H1 (cell line): Measurements from ENCODE around the gene CLEC3A. TPM values are rescaled to one million over a fixed set of nuclear protein-coding genes. Genes with fewer than 3 reads are reported as not detected.

Experiments
- HDAC2 ChIP-seq, 2 experiments: fragments of 300-600 bp in 1 of 2; sonication (generic) in 1 of 2; IDR thresholded peaks; 2 replicates each; pipeline ENCODE4 v1.6.1; 2011 to 2012; ENCODE audit warnings: low read depth in 2 of 2, low read length in 2 of 2, mild to moderate bottlenecking in 2 of 2, moderate library complexity in 2 of 2, borderline replicate concordance in 1 of 2, inconsistent platforms in 1 of 2
- SIN3A ChIP-seq, 2 experiments: IDR thresholded peaks in 1 of 2; conservative IDR thresholded peaks in 1 of 2; 2 replicates each; pipeline ENCODE4 v1.6.1; 2011 to 2012; ENCODE audit warnings: low read length in 2 of 2, improper control_type of control experiment in 1 of 2, low read depth in 1 of 2, mild to moderate bottlenecking in 1 of 2
- polyA plus RNA-seq, 7 experiments: library from polyadenylated mRNA; depleted of rRNA in 3 of 7; stranded (reverse) in 5 of 7; unstranded in 2 of 7; fragments of >200 nt in 5 of 7; fragments of 200-250 nt in 2 of 7; gene quantifications; 1 replicate in 5 of 7; 2 replicates in 1 of 7; 4 replicates in 1 of 7; pipeline versions ENCODE4 v1.2.1 to v1.2.3, GENCODE V29; 2011 to 2013; ENCODE audit warnings: missing spikeins in 2 of 7, mixed read lengths in 2 of 7
- total RNA-seq: library from RNA; stranded (reverse); fragmentation: NEBNext Ultra II Directional; extraction: Animal tissue kit (Norgen Biotek cat#: 25700); gene quantifications from 2 replicates; pipeline ENCODE4 v1.2.1, GENCODE V29; 2021

Gene CLEC3A
- total and polyA plus RNA-seq, 2 of the 8 experiments (the other 6 are each of a cell fraction or from before 2014, with no cell fraction given), result not detected

DNA sequence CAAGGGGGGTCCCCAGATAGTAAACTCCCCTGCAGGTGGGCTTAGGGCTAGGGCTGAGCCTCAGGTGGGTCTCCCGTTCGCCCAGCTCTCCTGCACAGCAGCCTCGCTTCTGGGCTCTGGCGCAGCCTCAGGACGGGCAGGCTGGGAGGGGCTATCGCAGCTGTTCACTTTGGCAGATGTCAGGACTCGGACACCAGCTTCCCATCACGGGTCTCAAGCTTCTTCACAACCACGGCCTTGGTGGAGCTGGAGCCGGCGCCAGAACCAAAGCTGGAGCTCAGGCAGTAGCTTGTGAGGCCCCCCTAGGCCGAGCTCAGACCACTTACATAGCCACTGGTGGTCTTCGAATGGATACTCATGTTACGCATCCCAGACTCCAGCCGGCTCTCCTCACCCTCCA, 26.0 kb downstream of the CLEC3A start (continued):
- no peak for TF ChIP-seq HDAC2 (IDR thresholded peaks at IDR 0.05; ENCODE audit: borderline replicate concordance in 1 of 2, low read depth in 2 of 2, low read length in 2 of 2)
- TF ChIP-seq SIN3A (conservative IDR thresholded peaks at IDR 0.05 in 1 of 2, IDR thresholded peaks at IDR 0.05 in 1 of 2; ENCODE audit: low read depth in 1 of 2, low read length in 2 of 2), result no peak
